NT2/D1 (cell line): ENCODE data around the gene DCPS.

Experiments
- SUZ12 ChIP-seq: IDR thresholded peaks from 2 replicates; pipeline ENCODE4 v1.6.1; 2011; ENCODE audit not compliant: insufficient read length, insufficient read depth; ENCODE audit errors: extremely low read depth
- YY1 ChIP-seq: IDR thresholded peaks from 2 replicates; pipeline ENCODE4 v1.6.1; 2011; ENCODE audit not compliant: insufficient read length, insufficient read depth
- ZNF274 ChIP-seq: IDR thresholded peaks from 2 replicates; pipeline ENCODE4 v1.6.1; 2011; ENCODE audit warnings: mild to moderate bottlenecking, low read depth, low read length

DNA sequence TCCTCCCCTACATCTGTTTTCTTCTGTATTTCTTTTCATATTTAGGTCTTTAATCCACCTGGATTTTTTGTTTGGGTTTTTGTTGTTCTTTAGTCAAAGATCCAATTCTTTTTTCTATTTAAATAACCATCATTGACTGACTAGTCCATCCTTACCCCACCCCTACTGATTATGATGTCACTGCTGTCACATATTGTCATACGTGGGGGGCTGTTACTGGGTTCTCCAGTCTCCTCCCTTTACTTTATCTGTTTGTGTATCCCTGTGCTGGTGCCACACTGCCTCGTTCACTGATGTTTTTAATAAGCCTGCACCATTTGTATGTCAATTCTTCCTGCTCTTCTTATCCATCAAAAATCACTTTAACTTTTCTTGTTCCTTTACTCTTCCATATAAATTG is 6.9 kb upstream of the DCPS start:
- TF ChIP-seq YY1, result no peak
- no peak for TF ChIP-seq ZNF274
- TF ChIP-seq SUZ12, result no peak
